Measurements from ENCODE around the gene COL27A1. TPM values are rescaled to one million over a fixed set of nuclear protein-coding genes. Genes with fewer than 3 reads are reported as not detected.

The COL27A1 gene
- total and polyA plus RNA-seq, 9 of the 15 experiments (the other 6 are each of a cell fraction or from before 2014, with no cell fraction given), result 0.07 TPM; not detected in 8

- intact Hi-C loops (cut with micrococcal nuclease) (no loop called here), in situ Hi-C loops (cut with MboI) (no loop called here)
- Histone ChIP-seq H2AFZ (ENCODE audit: low read depth, low read length) (no peak overlapping the region), H3K4me1 (replicated peaks in 1 of 2; ENCODE audit: control insufficient read depth in 2 of 2, insufficient read depth in 2 of 2, low read length in 2 of 2) (peaks cover 0 to 4% of the 10 kb centered on the region in 2 experiments; a peak in 2 of 5 replicates), H3K9me3 (replicated peaks; ENCODE audit: control insufficient read depth, insufficient read depth, low read depth, low read length) (no peaks in the 10 kb centered on the region), H3K4me3 (no peak overlapping the region), H3K9me1 (ENCODE audit: control insufficient read depth, insufficient read depth, low read length) (no peaks in the 10 kb centered on the region), H3K27me3 (ENCODE audit: control insufficient read depth in 2 of 2, insufficient read depth in 2 of 2, low read length in 2 of 2) (peaks cover 7 to 45% of the 10 kb centered on the region in 2 experiments; a peak in 3 of 5 replicates), H3K27ac (ENCODE audit: extremely low read depth, low read depth, low read length) (no peak overlapping the region), H4K20me1 (replicated peaks; ENCODE audit: control insufficient read depth, insufficient read depth, low read length) (0 out of 2 replicates have a peak, but pooled peaks cover 9% of the 10 kb centered on the region), H3K36me3 (ENCODE audit: control insufficient read depth, insufficient read depth, low read length) (no peaks in the 10 kb centered on the region), H3K4me2 (ENCODE audit: insufficient read depth, low read length) (no peak overlapping the region), H3K79me2 (ENCODE audit: control insufficient read depth, insufficient read depth, low read length) (no peaks in the 10 kb centered on the region), H3K9ac (ENCODE audit: insufficient read depth in 1 of 2, low read depth in 2 of 2, low read length in 2 of 2) (no peak overlapping the region; a peak in 1 of 4 replicates)
- no TSS peak for BruUV-seq (replicated peaks)
- DNase-seq (ENCODE audit: extremely low read depth in 1 of 4, low spot score in 3 of 4), result no peak
- ChIA-PET CTCF (ENCODE audit: low intra/inter-chr PET ratio) (no interaction called here), POLR2A (no interaction called here)
- ATAC-seq, result no peak
- no peak for TF ChIP-seq MAFG (tag; conservative IDR thresholded peaks at IDR 0.05)
- TF ChIP-seq ATF2 (CRISPR knock-in tag; IDR thresholded peaks at IDR 0.05), result no peak
- no peak for TF ChIP-seq ZNF318 (IDR thresholded peaks at IDR 0.05; ENCODE audit: borderline replicate concordance in 1 of 2, low read depth in 1 of 2)
- TF ChIP-seq ZBTB26 (CRISPR knock-in tag; IDR thresholded peaks at IDR 0.05), result no peak
- no peak for TF ChIP-seq KAT7 (CRISPR knock-in tag; IDR thresholded peaks at IDR 0.05; ENCODE audit: borderline replicate concordance)
- TF ChIP-seq ZSCAN32 (CRISPR knock-in tag; IDR thresholded peaks at IDR 0.05), result no peak
- TF ChIP-seq ZNF133 (CRISPR knock-in tag; IDR thresholded peaks at IDR 0.05), result no peak
- no peak for FAIRE-seq
- WGBS (ENCODE audit: insufficient coverage, low coverage, missing lambda C conversion rate), result 5% methylated on average over 29 of the region's 34 CpGs
These were observed 12.3 kb downstream of the COL27A1 start for GRCh38 chr9:114167591-114168091.

Measured in K562 (cell line).